Ishikawa (cell line): ENCODE results near the gene RPS14.

Experiments
- CEBPB ChIP-seq: IDR thresholded peaks from 2 replicates; pipeline ENCODE4 v1.6.1; 2012
- EP300 ChIP-seq: IDR thresholded peaks from 2 replicates; pipeline ENCODE4 v1.6.1; 2012; ENCODE audit warnings: borderline replicate concordance
- FOXM1 ChIP-seq: IDR thresholded peaks from 2 replicates; pipeline ENCODE4 v1.6.1; 2012; ENCODE audit warnings: low read depth, borderline replicate concordance
- MAX ChIP-seq: IDR thresholded peaks from 2 replicates; pipeline ENCODE4 v1.6.1; 2012
- NFIC ChIP-seq: IDR thresholded peaks from 2 replicates; pipeline ENCODE4 v1.6.1; 2012
- RAD21 ChIP-seq: IDR thresholded peaks from 2 replicates; pipeline ENCODE4 v1.6.1; 2012; ENCODE audit warnings: low read depth
- REST ChIP-seq: IDR thresholded peaks from 2 replicates; pipeline ENCODE4 v1.6.1; 2012; ENCODE audit warnings: low read depth, mild to moderate bottlenecking
- TAF1 ChIP-seq: IDR thresholded peaks from 2 replicates; pipeline ENCODE4 v1.6.1; 2012; ENCODE audit warnings: low read depth, mild to moderate bottlenecking
- TCF12 ChIP-seq: IDR thresholded peaks from 2 replicates; pipeline ENCODE4 v1.6.1; 2012; ENCODE audit warnings: low read depth
- USF1 ChIP-seq: IDR thresholded peaks from 2 replicates; pipeline ENCODE4 v1.6.1; 2012
- YY1 ChIP-seq: IDR thresholded peaks from 2 replicates; pipeline ENCODE4 v1.6.1; 2012; ENCODE audit warnings: low read depth

- TF ChIP-seq USF1 (no peak), EP300 (no peak), TCF12 (no peak), RAD21 (no peak), REST (no peak), TAF1 (no peak), FOXM1 (no peak), MAX (no peak), YY1 (no peak), NFIC (no peak), CEBPB (no peak)
These were observed 44.4 kb downstream of the RPS14 start for GRCh38 chr5:150404941-150405816.
